Uterus (tissue), 2 donors: ENCODE data around the gene MORN3.

Source experiments
- POLR2A ChIP-seq, 2 donors: fragments of 450-650 bp; IDR thresholded peaks; one replicate each; pipeline ENCODE4 v1.6.1; 2016; ENCODE audit warnings: antibody characterized with exemption in 2 of 2, mild to moderate bottlenecking in 1 of 2, moderate library complexity in 1 of 2
- TF ChIP-seq, protein P1 (sequence below), 4 experiments: fragments of 200-600 bp in 2 of 4; fragments of 450-650 bp in 2 of 4; sonication (generic) in 2 of 4; IDR thresholded peaks; one replicate each; pipeline ENCODE4 v1.5.1; 2016 to 2019; ENCODE audit warnings: antibody characterized with exemption in 4 of 4, mild to moderate bottlenecking in 2 of 4, moderate library complexity in 1 of 4

DNA sequence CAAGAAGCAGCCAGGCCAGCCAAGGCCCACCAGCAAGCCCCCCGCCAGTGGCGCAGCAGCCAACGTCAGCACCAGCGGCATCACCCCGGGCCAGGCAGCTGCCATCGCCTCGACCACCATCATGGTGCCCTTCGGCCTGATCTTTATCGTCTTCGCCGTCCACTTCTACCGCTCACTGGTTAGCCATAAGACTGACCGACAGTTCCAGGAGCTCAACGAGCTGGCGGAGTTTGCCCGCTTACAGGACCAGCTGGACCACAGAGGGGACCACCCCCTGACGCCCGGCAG, 28.2 kb downstream of the MORN3 start:
- TF ChIP-seq, protein P1, sequence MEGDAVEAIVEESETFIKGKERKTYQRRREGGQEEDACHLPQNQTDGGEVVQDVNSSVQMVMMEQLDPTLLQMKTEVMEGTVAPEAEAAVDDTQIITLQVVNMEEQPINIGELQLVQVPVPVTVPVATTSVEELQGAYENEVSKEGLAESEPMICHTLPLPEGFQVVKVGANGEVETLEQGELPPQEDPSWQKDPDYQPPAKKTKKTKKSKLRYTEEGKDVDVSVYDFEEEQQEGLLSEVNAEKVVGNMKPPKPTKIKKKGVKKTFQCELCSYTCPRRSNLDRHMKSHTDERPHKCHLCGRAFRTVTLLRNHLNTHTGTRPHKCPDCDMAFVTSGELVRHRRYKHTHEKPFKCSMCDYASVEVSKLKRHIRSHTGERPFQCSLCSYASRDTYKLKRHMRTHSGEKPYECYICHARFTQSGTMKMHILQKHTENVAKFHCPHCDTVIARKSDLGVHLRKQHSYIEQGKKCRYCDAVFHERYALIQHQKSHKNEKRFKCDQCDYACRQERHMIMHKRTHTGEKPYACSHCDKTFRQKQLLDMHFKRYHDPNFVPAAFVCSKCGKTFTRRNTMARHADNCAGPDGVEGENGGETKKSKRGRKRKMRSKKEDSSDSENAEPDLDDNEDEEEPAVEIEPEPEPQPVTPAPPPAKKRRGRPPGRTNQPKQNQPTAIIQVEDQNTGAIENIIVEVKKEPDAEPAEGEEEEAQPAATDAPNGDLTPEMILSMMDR (IDR thresholded peaks at IDR 0.05) = no peak
- TF ChIP-seq POLR2A (IDR thresholded peaks at IDR 0.05) = no peak
